ENCODE results near the gene KCTD4. TPM values are rescaled to one million over a fixed set of nuclear protein-coding genes. Genes with fewer than 3 reads are reported as not detected.
"Not testable (repeated sequence)": the region's sequence is repeated elsewhere in the genome, so short reads cannot be mapped to it uniquely, and the experiment has no call there.

KCTD4 gene
- polyA plus RNA-seq, 5 donors = 0.08 to 0.09 TPM; not detected in 3

DNA sequence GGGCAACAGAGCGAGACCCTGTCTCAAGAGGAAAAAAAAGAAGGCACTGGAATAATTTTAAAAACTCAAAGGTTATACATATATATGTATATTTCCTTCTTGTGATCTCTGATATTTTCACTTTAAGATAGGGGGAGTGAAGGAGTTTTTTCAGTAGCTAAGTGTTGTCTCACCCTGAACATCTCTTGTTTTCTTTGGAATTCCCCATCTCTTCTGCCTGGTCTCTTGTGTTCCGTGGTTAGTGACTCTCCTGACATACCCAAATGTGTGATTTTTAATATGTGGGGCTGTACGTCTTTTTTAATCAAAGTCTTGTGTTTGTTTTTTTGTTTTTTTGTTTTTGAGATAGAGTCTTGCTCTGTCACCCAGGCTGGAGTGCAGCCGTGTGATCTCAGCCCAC is 15.3 kb upstream of the KCTD4 start:
- DNase-seq = no peak

DNA sequence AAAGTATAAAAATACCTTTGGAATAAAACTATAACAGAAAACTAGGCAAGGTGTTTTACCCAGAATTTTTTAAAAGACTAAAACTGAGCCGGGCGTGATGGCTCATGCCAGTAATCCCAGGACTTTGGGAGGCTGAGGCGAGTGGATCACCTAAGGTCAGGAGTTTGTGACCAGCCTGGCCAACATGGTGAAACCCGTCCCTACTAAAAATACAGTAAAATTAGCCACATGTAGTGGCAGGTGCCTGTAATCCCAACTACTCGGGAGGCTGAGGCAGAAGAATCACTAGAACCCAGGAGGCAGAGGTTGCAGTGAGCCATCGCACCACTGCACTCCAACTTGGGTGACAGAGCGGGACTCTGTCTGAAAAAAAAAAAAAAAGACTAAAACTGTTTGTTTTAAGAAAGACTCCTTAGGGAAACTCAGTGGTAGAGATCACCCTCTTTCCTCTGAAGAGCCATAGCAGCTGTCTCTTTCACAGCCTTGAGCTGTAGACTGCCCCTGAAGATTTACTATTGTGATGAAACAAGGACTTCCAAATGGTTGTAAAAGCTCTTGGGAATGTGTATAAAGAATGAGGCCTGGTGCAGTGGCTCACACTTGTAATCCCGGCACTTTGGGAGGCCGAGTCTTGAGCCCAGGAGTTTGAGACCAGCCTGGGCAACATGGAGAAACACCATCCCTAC is 14.7 kb upstream of the KCTD4 start:
- no peak for DNase-seq

DNA sequence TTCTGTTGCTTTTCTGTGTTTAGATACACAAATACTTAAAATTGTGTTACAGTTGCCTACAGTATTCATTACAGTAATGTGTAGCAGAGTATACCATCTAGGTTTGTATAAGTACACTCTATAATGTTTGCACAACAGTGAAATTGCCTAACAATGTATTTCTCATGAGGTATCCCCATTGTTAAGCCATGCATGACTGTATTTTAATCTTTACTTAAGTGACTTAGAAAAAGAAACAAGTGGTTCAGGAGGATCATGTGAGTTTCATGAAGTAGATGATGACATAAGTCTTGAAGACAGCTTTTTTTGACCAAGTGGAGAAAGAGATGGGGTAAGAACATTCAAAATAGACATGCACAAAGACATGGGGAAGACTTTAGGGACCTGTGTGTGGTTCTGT is 8.4 kb upstream of the KCTD4 start:
- DNase-seq = no peak

DNA sequence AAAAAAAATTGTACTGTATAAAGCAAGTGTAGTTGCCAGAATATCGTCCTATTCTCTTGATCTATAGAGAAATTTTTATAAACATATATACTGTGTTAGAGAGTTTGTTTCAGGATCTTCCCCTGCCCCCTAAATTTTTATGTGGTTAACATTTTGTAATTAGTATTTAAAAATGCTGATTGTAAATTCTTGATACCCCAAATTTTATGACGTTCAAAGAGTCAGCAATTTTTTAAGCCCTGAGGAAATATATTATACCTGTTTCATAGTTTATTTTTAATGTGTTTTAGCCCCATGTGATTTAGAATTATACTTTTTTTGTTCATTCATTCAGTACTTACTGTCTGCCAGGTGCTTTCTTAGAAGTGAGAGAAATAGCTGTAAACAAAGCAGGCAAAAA is 7.3 kb upstream of the KCTD4 start:
- DNase-seq = no peak

DNA sequence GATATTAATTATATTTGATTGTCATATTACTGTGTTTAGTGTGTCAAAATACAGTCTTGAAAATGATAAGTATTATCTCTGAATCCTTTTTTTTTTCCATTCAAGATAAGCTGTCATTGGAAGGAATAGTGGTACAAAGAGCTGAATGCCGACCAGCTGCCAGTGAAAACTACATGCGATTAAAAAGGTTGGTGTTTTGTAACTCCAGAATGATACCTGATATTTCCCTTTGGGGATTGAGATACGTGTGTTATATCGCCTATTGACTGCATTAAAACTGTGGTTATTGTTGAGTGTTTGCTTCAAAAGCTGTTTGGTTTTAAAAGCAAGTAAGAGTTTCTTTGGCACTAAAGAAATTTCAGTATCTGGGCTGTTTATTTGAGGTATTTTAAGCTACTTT is 6.5 kb upstream of the KCTD4 start:
- DNase-seq = no peak

DNA sequence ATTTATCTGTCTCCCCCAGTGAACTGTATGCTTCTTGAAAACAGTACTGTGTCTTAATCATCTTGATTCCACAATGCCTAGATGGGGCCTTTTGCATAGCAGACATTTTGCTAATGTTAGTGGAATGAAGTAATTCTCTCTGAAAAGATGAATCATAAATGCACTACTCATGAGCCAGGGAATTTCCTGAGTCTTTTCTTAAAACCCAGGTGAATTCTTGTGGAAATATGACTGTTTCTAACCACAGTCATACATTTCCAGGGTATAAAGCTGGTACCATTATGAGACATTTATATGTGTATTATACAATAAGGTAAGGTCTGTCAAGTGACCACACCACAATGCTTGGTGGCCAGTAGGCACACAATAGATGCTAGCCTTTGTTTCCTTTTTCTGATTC is 5.5 kb upstream of the KCTD4 start:
- DNase-seq = no peak

DNA sequence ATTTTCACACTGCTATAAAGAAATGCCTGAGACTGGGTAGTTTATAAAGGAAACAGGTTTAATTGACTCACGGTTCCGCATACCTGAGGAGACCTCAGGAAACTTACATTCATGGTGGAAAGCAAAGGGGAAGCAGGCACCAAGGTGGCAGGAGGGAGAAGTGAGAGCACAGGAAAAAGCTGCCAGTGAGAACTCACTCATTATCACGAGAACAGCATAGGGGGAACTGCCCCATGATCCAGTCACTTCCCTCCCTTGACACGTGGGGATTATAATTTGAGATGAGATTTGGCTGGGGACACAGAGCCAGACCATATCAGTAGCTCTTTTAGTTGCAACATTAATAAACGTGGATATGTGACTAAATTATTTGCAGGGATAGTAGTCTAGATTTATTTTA is 4.3 kb upstream of the KCTD4 start:
- no peak for DNase-seq

DNA sequence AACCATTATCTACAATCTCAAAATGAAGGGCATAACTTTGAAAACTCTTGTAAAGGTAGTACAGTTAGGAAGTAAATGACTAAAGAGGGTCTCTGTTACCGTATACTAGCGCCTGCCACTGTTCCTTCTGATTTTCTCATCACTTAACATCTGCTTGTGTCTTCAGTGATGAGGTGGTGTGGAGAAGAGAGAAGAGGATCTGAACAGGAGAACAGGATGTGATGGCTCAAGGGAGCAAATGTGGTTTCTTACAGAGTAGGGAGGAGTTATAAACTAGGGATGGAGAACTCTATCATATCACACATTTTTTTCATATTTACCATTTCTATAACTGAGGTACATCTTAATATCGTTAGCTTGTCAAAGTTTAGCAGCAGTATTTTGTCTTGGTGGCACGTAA is 1.1 kb downstream of the KCTD4 start:
- DNase-seq = no peak

DNA sequence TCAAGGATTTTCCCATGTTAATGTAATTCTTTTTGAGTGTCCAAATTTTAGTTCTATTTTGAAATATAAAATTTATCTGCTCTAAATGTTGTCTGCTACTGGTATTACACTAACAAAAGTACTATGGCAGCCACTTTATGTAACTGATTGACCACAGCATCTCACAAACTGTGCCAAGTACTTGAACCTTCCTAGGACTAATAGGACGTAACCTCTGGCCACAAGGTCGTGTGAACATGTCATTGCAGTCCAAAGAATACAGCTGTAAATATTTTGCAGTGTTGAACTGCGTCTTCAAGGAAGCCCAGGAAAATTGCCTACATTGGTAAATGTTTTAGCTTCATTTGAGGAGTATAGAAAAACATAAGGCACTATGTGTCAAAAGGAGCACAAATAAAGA is 1.9 kb downstream of the KCTD4 start:
- DNase-seq = no peak

DNA sequence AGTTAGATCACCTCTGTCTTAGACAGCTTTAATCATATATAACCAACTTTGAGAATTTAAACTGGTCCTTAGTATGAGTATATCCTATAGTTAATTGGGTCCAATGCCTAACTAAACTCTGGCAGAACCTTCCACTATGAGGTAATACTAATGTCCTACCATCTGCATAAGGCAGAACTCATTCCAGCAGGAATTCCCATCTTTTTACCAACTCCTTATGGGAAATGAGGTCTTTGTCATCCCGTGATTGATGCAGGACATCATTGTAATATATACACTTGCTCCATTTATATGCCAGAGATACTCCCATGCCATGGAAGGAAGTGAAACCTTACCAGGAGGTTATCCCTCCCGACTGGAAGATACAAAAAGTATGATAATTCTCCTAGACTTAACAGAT is 2.8 kb downstream of the KCTD4 start:
- DNase-seq = no peak

DNA sequence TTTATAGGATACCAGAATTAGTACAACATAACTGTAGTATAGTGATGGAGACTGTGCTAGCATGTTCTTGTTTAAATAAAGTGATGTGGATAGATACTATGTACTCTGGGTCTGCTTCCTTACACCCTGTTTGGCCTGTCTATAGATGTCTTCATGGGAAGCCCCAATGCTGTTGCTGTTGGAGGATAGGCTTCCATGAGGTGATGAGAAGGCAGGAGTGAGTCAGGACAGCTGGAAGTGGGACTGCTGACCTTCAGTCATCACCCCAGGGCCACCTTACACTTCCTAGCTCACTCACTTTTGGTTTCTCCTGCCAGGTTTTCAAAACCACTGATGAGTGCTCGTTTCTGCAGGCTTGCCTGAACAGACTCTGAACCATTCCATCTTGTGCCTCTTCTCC is 4.2 kb downstream of the KCTD4 start:
- no peak for DNase-seq

DNA sequence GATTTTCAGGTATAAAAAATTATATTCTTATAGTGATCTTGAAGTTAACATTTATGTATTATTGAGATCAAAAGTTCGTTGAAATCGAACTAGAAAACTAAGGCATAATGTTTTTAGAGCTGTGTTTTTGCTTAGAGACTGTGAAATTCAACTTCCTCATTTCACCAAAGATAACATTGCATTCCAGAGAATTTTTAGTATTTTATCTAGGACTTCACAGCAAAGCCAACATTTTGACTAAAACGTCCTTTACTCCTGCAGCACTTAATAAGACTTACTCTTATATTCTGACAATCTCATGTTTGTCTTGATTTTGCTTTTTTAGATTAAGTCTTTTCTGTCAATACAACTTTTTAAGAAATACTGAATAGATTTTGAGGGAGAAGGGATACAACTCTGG is 4.7 kb downstream of the KCTD4 start:
- no peak for DNase-seq

DNA sequence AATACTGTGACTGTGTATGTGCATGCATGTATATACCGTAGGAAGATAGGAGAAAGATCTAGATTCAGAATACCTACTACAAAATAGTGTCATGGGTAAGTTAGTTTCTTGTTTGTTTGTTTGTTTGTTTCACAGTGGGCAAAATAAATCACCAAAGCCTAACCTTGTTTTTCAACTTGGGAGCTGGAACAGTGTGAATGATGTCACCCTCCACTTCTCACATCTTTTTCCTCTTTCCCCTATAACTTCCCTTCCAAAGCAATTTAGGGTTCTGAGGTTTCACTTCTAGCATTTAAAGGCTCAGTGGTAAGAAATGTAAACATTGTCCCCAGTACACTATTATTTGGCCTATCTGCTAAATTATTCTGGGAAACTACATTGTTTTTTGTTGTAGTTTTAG is 5.4 kb downstream of the KCTD4 start:
- no peak for DNase-seq

DNA sequence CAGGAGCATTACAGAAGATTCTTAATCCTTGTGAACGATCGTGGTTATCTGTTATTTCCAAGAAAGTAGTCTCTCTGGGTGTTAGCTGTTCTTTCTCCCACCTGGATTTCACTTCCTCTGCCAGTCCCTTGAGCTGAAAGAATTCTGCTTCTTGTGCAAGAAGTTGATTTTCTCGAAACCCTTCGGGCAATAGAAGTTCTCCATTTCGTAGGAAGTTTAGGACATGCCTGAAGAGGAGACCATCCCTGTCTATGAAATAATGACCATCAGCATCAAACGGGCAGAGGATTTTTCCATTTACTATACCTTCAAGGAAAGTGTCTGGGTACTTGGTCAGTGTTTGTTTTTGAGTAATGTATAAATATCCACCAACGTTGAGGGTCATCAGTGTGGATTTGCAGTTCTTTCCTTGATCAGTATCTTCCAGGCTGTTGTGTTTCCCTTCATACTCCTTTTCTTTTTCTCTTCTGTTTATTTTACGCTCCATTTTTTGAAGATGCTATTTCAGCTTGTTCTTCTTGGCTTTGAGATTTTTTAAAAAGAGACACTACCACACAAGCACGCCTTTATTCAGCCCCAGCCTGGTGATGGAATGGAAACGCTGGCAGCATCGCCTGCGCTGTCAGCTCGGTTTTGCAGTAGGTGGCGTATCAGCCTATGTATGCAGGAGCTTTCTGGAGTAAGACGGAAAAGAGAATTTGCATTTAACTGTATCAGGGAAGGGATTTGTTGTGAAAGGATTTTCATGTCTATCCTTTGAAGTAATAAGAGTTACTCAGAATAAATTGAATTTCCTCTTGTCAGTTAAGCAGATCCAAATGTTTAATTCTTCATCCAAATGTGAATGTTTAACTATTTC is 6.5 kb downstream of the KCTD4 start:
- DNase-seq = peak in 1 of 2 donors; percentile 21

DNA sequence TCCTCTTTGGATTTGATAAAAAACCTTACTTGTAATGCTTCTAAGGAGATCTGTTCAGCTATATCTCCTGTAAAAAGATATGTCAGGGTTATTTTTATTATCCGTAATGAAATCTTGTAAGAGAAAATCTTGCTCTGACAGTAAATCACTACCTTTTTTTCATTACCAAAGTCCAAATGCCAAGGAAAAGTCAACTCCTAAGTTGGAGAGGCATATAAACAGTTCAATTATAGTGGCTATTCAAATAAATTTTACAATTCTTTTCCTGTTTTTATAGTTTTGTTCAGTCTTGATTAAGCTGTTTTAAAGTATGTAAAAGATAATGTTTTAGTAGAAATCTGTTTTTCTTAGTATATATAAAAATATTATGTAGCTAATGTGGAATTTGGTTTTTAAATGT is 9.0 kb downstream of the KCTD4 start:
- DNase-seq = no peak

DNA sequence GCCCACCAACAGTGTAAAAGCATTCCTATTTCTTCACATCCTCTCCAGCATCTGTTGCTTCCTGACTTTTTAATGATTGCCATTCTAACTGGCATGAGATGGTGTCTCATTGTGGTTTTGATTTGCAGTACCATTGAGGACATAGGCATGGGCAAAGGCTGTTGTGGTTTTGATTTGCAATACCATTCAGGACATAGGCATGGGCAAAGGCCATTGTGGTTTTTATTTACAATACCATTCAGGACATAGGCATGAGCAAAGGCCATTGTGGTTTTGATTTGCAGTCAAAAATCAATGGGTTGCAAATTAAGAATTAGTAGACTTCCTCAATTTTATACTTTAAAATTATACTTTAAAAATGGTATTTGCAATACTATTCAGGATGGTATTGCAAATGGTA is 11.3 kb downstream of the KCTD4 start:
- DNase-seq = not testable (repeated sequence)

DNA sequence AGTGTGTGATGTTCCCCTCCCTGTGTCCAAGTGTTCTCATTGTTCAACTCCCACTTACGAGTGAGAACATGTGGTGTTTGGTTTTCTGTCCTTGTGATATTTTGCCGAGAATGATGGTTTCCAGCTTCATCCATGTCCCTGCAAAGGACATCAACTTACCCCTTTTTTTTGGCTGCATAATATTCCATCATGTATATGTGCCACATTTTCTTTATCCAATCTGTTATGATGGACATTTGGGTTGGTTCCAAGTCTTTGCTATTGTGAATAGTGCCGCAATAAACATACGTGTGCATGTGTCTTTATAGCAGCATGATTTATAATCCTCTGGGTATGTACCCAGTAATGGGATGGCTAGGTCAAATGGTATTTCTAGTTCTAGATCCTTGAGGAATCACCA is 11.8 kb downstream of the KCTD4 start:
- not testable (repeated sequence) for DNase-seq

DNA sequence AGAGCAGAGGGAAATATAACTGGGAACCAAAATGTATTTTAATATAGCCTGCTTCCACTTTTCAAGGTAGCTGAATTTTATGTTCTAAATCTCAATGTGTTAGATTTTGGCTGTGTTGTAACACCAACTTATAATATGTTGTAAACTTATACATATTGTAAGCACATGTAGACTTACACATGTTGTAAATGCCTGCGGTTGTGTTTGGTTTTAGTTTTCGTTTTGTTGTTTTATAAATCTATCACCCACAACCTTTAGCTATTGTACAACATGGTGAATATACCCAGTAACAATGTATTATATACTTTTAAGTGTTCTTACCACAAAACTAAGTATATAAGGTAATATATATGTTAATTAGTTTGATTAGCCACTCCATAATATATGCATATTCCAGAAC is 15.6 kb downstream of the KCTD4 start:
- DNase-seq = no peak

DNA sequence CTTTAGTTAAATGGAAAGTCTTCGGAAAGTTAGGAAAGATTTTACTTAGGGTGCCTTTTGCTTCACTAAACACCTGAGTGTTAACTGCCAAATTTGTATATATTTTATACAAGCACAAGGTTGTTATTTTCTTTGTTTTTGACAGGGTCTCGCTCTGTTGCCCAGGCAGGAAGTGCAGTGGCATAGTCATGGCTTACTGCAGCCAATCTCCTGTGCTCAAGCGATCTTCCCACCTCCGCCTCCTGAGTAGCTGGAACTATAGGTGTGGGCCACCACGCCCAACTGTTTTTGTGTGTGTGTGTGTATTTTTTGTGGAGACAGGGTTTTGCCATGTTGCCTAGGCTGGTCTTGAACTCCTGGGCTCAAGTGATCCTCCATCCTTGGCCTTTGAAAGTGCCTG is 16.2 kb downstream of the KCTD4 start:
- no peak for DNase-seq

DNA sequence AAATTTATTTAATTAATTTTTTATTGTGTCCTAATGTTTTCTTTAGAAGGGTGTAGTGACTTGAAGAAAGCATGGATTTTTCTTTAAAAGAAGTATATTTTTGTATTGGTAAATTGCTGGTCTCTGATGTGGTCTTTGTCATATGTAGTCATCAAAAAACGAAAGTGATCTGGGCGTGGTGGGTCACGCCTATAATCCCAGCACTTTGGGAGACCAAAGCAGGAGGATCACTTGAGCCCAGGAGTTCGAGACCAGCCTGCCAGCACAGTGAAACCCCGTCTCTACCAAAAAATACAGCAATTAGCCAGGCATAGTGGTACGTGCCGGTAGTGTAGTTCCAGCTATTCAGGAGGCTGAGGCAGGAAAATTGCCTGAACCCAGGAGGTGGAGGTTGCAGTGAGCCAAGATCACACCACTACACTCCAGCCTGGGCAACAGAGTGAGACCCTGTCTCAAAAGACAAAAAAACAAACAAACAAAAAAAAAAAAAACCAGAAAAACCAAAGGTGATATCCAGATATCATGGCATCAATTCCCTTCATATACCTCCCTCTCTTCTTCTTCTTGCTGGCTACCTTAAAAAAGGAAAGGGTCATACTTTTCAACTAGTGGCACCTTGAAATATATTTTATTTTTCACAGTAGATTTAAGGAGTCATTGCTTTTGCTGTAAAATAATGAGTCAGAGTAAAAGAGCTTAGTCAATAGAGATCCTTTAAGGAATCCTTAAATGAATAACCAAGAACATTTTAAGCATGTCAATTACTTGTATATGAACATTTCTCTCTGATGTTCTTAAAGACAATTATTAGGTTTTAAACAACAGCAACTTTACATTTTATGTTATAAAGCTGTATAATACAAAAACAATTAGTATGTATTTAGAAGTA is 19.9 kb downstream of the KCTD4 start:
- no peak for DNase-seq

DNA sequence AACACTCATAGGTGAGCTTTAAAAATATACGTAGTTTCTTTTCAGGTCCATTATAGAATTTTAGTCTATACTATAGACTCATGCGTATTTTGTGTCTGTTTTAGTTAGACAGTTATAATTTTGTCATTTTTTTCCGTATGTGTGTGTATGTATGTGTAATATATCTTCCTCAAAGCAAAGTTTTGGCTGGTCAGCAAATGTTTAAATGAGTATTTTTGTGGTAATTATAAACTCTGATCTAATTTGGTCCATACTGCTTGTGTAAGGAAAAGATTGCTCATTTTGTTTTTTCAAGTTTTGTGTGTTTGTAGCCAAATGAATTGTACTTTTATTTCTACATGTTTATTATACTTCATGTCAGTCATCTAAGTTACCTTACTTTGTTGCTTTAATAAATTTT is 20.5 kb downstream of the KCTD4 start:
- no peak for DNase-seq

DNA sequence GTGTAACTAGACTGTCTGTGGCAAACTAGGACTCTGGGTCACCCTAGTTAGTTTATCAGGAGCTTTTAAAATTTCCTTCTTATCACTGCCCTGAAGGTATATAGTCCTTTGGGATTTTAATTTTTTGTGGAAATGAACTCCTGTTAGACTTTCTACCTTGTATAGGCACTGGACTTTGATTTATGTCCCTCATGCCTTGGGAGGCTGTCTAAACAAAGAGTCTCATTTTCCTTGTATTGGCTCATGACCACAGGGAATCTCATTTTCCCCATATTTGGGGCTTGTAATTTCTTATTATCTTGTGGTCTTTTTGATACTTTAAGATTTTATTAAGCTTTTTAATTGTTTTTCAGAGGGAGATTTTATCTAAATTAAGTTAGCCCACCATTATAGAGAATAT is 21.4 kb downstream of the KCTD4 start:
- DNase-seq = no peak
